Fibroblast of skin of left biceps (primary cell): Measurements from ENCODE around the gene ABHD10.
"Not testable (repeated sequence)": the region's sequence is repeated elsewhere in the genome, so short reads cannot be mapped to it uniquely, and the experiment has no call there.

Experiments
- DNase-seq, 2 experiments: peaks; one replicate each; pipeline ENCODE4 v3.0.0-alpha.2; 2013; ENCODE audit warnings: low read depth in 2 of 2

ABHD10 gene

GRCh38 chr3:112032098-112032731, 53.4 kb downstream of the ABHD10 start:
- DNase-seq = no peak

DNA sequence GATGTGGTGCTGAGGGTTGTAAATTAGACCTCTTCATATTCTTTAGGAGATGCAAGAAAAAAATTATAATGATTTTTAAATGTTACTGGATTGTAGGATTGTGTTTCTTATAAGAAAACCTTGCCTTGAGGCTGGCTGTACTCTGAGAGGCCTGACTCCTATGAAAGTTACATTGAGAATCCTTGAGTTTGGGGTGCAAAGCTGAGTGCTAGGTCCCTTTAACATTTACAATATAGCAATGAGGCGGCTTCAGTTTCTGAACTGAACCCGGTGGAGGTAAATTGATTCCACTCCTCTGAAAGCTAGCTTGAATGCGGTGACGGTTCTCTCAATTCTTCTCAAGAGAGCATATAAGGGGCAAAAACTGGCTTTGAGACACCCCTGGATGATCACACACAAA, 55.6 kb downstream of the ABHD10 start, which contains the start of gene TMPRSS7:
TMPRSS7 (plus strand) TSS at position 301 of the 400 bp plus-strand sequence. CDS start 110 bp downstream, outside the sequence.
- DNase-seq = no peak

DNA sequence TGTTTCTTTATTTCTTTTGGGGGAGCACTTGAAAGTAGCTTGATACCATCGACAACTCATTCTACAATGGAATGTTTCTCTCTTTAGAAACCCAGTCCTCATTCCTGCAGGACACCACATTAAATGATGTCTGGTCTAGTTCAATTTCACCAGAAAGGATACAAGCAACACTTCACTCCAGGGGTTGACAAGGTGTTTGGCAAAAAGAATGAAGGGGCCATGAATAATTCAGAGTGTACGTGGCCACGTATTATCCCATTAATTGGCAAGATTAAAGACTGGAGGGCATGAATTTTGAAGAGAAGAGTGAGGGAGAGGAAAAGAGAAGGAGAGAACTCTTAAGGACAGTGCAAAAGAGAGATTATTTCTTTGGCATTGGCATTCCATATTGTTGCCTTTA, 56.4 kb downstream of the ABHD10 start:
- DNase-seq = no peak

GRCh38 chr3:112037194-112037593, 58.4 kb downstream of the ABHD10 start:
- DNase-seq = not testable (repeated sequence)

- DNase-seq = no peak
Observed at GRCh38 chr3:112038863-112039262, 60.0 kb downstream of the ABHD10 start.

GRCh38 chr3:112041321-112041720, 62.5 kb downstream of the ABHD10 start:
- no peak for DNase-seq

GRCh38 chr3:112042842-112043280, 64.0 kb downstream of the ABHD10 start:
- DNase-seq = no peak
